K562 (cell line): ENCODE results near the gene ZNF891. TPM values are rescaled to one million over a fixed set of nuclear protein-coding genes. Genes with fewer than 3 reads are reported as not detected.
A peak's percentile ranks its signal among the peaks of the same experiment; 100 is the strongest.

Source experiments
- CBX3 ChIP-seq, 2 experiments: IDR thresholded peaks; 1 replicate in 1 of 2; 2 replicates in 1 of 2; pipeline ENCODE4 v1.6.1; 2012; ENCODE audit warnings: inconsistent platforms in 2 of 2, low read length in 2 of 2, borderline replicate concordance in 1 of 2, control low read depth in 1 of 2
- CCNT2 ChIP-seq: IDR thresholded peaks from 2 replicates; pipeline ENCODE4 v1.6.1; 2011; ENCODE audit warnings: borderline replicate concordance, low read depth, mild to moderate bottlenecking, moderate library complexity, mixed read lengths, low read length; ENCODE audit not compliant: insufficient read length; ENCODE audit errors: extremely low read depth
- CXXC5 ChIP-seq: fragments of 250-450 bp; sonication (Bioruptor Pico); IDR thresholded peaks from 2 replicates; pipeline ENCODE4 v1.8.0; 2022; ENCODE audit warnings: inconsistent platforms, mild to moderate bottlenecking, moderate library complexity
- FIP1L1 ChIP-seq: fragments of 200-400 bp; formaldehyde crosslinking; IDR thresholded peaks from 2 replicates; pipeline ENCODE4 v1.6.1; 2018; ENCODE audit warnings: mild to moderate bottlenecking, low read depth, low read length; ENCODE audit not compliant: poor library complexity, severe bottlenecking
- KLF16 ChIP-seq: IDR thresholded peaks from 2 replicates; pipeline ENCODE4 v1.6.1; 2016; ENCODE audit warnings: antibody characterized with exemption
- KLF6 ChIP-seq: fragments of 250-450 bp; sonication (Bioruptor Pico); IDR thresholded peaks from 2 replicates; pipeline ENCODE4 v1.4.0; 2020; ENCODE audit warnings: mild to moderate bottlenecking, moderate library complexity, borderline replicate concordance
- MBD2 ChIP-seq: sonication (generic); IDR thresholded peaks from 2 replicates; pipeline ENCODE4 v1.6.1; 2016; ENCODE audit warnings: low read depth, borderline replicate concordance
- MYC ChIP-seq, 2 experiments: fragments of 250-450 bp in 1 of 2; sonication (Bioruptor Pico) in 1 of 2; IDR thresholded peaks; 2 replicates each; pipeline versions ENCODE4 v1.5.1 to v1.6.1; 2012 to 2021; ENCODE audit warnings: low read depth in 2 of 2, borderline replicate concordance in 1 of 2, improper control_type of control experiment in 1 of 2, low read length in 1 of 2, mild to moderate bottlenecking in 1 of 2, moderate library complexity in 1 of 2
- NR4A1 ChIP-seq, 2 experiments: fragments of 250-450 bp in 1 of 2; fragments of 450-650 bp in 1 of 2; sonication (Bioruptor Pico) in 1 of 2; IDR thresholded peaks; 2 replicates each; pipeline versions ENCODE4 v1.4.0 to v1.6.1; 2016 to 2020; ENCODE audit warnings: mild to moderate bottlenecking in 2 of 2, missing compliant biosample characterization in 1 of 2, missing genetic modification characterization in 1 of 2, moderate library complexity in 1 of 2
- PHB2 ChIP-seq: fragments of 450-650 bp; IDR thresholded peaks from 2 replicates; pipeline ENCODE4 v1.6.1; 2017; ENCODE audit warnings: low read depth
- RBM22 ChIP-seq: fragments of 200-400 bp; formaldehyde crosslinking; IDR thresholded peaks from 2 replicates; pipeline ENCODE4 v1.6.1; 2018; ENCODE audit warnings: low read length, low read depth; ENCODE audit not compliant: poor library complexity, severe bottlenecking
- SLC30A9 ChIP-seq: fragments of 250-450 bp; sonication (Bioruptor Pico); IDR thresholded peaks from 2 replicates; pipeline ENCODE4 v1.8.0; 2022; ENCODE audit warnings: mild to moderate bottlenecking, moderate library complexity
- TGIF2 ChIP-seq: sonication (generic); formaldehyde crosslinking; IDR thresholded peaks from 2 replicates; pipeline ENCODE4 v1.8.1; 2022; ENCODE audit warnings: mild to moderate bottlenecking, missing genetic modification reagents, moderate library complexity
- ZC3H11A ChIP-seq: IDR thresholded peaks from 2 replicates; pipeline ENCODE4 v1.6.1; 2012; ENCODE audit warnings: low read depth, low read length, improper control_type of control experiment
- polyA plus RNA-seq, 8 experiments: library from polyadenylated mRNA; depleted of rRNA in 4 of 8; stranded (reverse) in 5 of 8; unstranded in 3 of 8; fragments of >200 nt; fragmentation: Nextera tagmentation in 2 of 8; fragmentation: Illumina TruSeq in 1 of 8; extraction: Ambion mirVana in 2 of 8; extraction: Trizol in 1 of 8; gene quantifications; 2 replicates each; pipeline versions ENCODE4 v1.2.1 to v1.2.3, GENCODE V29; 2011 to 2014; ENCODE audit warnings: inconsistent platforms in 1 of 8, missing spikeins in 1 of 8
- total RNA-seq, 7 experiments: library from RNA; depleted of rRNA in 6 of 7; stranded (reverse); fragments of >200 nt in 6 of 7; fragmentation: Illumina TruSeq in 2 of 7; extraction: Trizol in 2 of 7; gene quantifications; 2 replicates each; pipeline versions ENCODE4 v1.2.1 to v1.2.3, GENCODE V29; 2011 to 2021; ENCODE audit warnings: low replicate concordance in 1 of 7
- TF ChIP-seq, protein P1 (sequence below), 2 experiments: fragments of 200-800 bp in 1 of 2; sonication (Bioruptor generic) in 1 of 2; sonication (generic) in 1 of 2; formaldehyde crosslinking in 1 of 2; IDR thresholded peaks in 1 of 2; conservative IDR thresholded peaks in 1 of 2; 2 replicates each; pipeline versions ENCODE4 v1.5.0 to v1.6.1; 2016 to 2020; ENCODE audit warnings: missing compliant biosample characterization in 1 of 2, missing genetic modification characterization in 1 of 2, missing genetic modification reagents in 1 of 2
- TF ChIP-seq, protein P2 (sequence below): fragments of 250-450 bp; sonication (Bioruptor Pico); IDR thresholded peaks from 2 replicates; pipeline ENCODE4 v1.8.0; 2021; ENCODE audit warnings: moderate library complexity, mild to moderate bottlenecking, inconsistent platforms
- TF ChIP-seq, protein P3 (sequence below): sonication (generic); formaldehyde crosslinking; IDR thresholded peaks from 2 replicates; pipeline ENCODE4 v1.8.0; 2022; ENCODE audit warnings: mild to moderate bottlenecking, missing genetic modification reagents

Gene ZNF891
- total and polyA plus RNA-seq, 9 of the 15 experiments (the other 6 are each of a cell fraction or from before 2014, with no cell fraction given), result 0.41 to 2.0 (median 1.3) TPM

DNA sequence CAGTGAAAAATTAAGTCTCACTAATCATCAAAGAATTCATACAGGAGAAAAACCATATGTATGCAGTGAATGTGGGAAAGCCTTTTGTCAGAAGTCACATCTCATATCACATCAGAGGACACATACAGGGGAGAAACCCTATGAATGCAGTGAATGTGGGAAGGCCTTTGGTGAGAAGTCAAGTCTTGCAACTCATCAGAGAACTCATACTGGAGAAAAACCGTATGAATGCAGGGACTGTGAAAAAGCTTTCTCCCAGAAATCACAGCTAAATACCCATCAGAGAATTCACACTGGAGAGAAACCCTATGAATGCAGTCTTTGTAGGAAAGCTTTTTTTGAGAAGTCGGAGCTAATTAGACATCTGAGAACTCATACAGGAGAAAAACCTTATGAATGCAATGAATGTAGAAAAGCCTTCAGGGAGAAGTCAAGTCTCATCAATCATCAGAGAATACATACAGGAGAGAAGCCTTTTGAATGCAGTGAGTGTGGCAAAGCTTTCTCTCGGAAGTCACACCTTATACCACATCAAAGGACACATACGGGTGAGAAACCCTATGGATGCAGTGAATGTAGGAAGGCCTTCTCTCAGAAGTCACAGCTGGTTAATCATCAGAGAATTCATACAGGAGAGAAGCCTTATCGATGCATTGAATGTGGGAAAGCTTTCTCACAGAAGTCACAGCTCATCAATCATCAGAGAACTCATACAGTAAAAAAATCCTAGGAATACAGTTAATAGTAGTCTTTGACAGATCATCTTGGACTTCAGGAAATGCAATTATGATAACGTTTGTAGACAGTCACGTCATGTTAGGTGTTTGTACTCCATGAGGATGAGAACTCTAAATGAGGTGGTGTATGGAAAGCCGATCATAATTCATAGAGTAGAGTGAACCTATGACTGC, 71.6 kb downstream of the ZNF891 start (continued):
- TF ChIP-seq, protein P1, sequence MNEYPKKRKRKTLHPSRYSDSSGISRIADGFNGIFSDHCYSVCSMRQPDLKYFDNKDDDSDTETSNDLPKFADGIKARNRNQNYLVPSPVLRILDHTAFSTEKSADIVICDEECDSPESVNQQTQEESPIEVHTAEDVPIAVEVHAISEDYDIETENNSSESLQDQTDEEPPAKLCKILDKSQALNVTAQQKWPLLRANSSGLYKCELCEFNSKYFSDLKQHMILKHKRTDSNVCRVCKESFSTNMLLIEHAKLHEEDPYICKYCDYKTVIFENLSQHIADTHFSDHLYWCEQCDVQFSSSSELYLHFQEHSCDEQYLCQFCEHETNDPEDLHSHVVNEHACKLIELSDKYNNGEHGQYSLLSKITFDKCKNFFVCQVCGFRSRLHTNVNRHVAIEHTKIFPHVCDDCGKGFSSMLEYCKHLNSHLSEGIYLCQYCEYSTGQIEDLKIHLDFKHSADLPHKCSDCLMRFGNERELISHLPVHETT (CRISPR knock-in tag; conservative IDR thresholded peaks at IDR 0.05 in 1 of 2, IDR thresholded peaks at IDR 0.05 in 1 of 2), result no peak
- TF ChIP-seq FIP1L1 (no peak), CBX3 (IDR thresholded peaks at IDR 0.05; ENCODE audit: borderline replicate concordance in 1 of 2, low read length in 2 of 2) (peak in 1 of 2 experiments; percentile 22; a peak in 1 of 3 replicates), NR4A1 (CRISPR knock-in tag; IDR thresholded peaks at IDR 0.05) (no peak), NR4A1 (tag; IDR thresholded peaks at IDR 0.05) (no peak), TGIF2 (no peak), SLC30A9 (CRISPR knock-in tag) (no peak), MBD2 (no peak), MYC (IDR thresholded peaks at IDR 0.05; ENCODE audit: low read depth, low read length) (no peak), MYC (CRISPR knock-in tag; IDR thresholded peaks at IDR 0.05; ENCODE audit: borderline replicate concordance, low read depth) (no peak), RBM22 (no peak), PHB2 (no peak), KLF16 (0 out of 2 replicates have a peak, but pooled peaks have one; percentile 3), CCNT2 (no peak), ZC3H11A (no peak), KLF6 (no peak), CXXC5 (no peak)
- TF ChIP-seq, protein P2, sequence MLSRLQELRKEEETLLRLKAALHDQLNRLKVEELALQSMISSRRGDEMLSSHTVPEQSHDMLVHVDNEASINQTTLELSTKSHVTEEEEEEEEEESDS, result no peak
- TF ChIP-seq, protein P3, sequence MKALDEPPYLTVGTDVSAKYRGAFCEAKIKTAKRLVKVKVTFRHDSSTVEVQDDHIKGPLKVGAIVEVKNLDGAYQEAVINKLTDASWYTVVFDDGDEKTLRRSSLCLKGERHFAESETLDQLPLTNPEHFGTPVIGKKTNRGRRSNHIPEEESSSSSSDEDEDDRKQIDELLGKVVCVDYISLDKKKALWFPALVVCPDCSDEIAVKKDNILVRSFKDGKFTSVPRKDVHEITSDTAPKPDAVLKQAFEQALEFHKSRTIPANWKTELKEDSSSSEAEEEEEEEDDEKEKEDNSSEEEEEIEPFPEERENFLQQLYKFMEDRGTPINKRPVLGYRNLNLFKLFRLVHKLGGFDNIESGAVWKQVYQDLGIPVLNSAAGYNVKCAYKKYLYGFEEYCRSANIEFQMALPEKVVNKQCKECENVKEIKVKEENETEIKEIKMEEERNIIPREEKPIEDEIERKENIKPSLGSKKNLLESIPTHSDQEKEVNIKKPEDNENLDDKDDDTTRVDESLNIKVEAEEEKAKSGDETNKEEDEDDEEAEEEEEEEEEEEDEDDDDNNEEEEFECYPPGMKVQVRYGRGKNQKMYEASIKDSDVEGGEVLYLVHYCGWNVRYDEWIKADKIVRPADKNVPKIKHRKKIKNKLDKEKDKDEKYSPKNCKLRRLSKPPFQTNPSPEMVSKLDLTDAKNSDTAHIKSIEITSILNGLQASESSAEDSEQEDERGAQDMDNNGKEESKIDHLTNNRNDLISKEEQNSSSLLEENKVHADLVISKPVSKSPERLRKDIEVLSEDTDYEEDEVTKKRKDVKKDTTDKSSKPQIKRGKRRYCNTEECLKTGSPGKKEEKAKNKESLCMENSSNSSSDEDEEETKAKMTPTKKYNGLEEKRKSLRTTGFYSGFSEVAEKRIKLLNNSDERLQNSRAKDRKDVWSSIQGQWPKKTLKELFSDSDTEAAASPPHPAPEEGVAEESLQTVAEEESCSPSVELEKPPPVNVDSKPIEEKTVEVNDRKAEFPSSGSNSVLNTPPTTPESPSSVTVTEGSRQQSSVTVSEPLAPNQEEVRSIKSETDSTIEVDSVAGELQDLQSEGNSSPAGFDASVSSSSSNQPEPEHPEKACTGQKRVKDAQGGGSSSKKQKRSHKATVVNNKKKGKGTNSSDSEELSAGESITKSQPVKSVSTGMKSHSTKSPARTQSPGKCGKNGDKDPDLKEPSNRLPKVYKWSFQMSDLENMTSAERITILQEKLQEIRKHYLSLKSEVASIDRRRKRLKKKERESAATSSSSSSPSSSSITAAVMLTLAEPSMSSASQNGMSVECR (CRISPR knock-in tag), result no peak
